Activated naive CD8-positive, alpha-beta T cell treated with anti-CD3 and anti-CD28 coated beads, Interleukin-2, amount 10 ng/mL, durations not matched to agents 7 days and 5 days (primary cell): ENCODE measurements around the gene CBLN1. TPM values are rescaled to one million over a fixed set of nuclear protein-coding genes. Genes with fewer than 3 reads are reported as not detected.

ENCODE experiments used
- total RNA-seq, 2 experiments: library from RNA; stranded (reverse); gene quantifications; one replicate each; pipeline ENCODE4 v1.2.3, GENCODE V29; 2021

CBLN1 gene
- total RNA-seq, 2 experiments from 2014 or later = not detected

Other genes starting within 250 kb of the CBLN1 start
- gene C16orf78, start 92.0 kb upstream of the CBLN1 start, total RNA-seq = not detected